Retina (tissue), 1 donor: ENCODE data around the gene CRISPLD2.

Experiments
- DNase-seq: peaks from one replicate; pipeline ENCODE4 v3.0.0-alpha.2; 2016

CRISPLD2 gene

DNA sequence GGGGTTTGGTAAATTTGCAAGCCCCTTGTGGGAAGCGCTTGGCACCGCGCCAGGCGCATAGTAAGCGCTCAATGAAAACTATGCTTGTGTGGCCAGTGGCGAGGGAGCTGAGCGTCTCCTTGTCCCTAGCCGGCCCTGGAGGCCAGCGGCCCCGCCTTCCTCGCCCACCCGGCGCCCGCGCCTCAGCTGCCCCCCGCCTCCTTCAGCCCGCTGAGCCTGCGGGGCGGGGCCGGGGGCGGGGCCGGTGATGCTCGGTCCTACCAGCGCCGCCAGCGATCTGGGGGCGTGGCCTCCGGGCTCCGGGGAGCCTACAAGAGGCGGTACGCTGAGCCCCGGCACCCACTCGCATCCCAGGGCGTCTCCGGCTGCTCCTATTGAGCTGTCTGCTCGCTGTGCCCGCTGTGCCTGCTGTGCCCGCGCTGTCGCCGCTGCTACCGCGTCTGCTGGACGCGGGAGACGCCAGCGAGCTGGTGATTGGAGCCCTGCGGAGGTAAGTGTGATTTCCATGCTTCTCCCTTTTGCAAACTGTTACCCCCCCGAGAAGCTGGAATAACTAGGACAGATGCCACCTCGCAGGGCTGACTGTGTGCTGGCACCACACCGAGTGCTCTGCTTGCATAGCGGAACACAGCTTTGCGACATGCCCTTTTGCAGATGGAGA lies at the start of gene CRISPLD2:
TSS of gene CRISPLD2 (plus strand) at position 342 of the 661 bp plus-strand sequence. CDS start 18,511 bp downstream, outside the sequence.
- DNase-seq = peak; percentile 94

DNA sequence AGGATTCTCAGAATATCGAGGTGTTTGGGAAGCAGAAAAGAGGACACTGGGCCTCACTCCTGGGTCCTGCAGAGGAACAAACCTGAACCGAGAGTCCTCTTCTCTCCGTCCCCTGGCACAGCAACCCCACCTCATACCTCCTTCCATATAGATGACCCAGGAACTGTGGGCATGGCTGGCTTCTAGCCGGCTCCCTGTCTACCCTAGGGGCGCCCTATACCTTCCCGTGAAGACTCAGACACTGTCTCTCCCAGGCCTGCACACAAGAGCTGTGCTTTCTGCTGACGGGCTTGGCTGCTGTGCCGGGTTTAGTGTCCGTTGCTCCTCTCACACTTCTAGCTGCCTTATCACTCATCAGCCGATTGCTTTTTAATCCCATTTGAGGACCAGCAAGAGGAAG lies 46.5 kb upstream of the CRISPLD2 start:
- no peak for DNase-seq

GRCh38 chr16:84774810-84775209 lies 45.0 kb upstream of the CRISPLD2 start:
- no peak for DNase-seq

DNA sequence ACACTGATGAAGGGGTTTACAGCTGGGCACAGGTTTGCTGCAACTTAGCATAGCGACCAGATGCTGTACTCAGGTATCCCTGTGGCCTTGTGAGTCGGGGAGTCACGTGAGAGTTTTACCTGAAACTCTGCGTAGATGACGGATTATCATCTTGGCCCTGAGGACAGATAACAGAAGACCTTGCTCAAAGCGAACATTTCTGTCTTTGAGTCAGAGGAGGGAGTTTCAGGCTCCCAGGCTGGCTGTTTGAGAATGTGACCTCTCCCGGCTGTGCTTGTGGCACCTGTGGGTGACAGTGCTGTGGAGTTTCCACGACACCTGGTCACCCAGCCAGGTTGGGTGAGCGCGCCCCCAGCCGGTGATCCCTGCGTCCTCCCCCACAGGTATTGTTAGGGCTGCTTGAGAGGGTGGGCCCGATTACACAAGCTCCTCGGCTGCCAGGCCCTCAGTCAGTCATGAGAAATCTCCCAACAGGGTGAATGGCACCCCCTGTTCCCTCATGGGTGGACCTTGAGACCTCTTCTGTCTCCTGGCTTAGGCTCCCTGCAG lies 44.4 kb upstream of the CRISPLD2 start:
- DNase-seq = no peak

- DNase-seq = no peak
Measured at GRCh38 chr16:84777435-84777834, 42.4 kb upstream of the CRISPLD2 start.

DNA sequence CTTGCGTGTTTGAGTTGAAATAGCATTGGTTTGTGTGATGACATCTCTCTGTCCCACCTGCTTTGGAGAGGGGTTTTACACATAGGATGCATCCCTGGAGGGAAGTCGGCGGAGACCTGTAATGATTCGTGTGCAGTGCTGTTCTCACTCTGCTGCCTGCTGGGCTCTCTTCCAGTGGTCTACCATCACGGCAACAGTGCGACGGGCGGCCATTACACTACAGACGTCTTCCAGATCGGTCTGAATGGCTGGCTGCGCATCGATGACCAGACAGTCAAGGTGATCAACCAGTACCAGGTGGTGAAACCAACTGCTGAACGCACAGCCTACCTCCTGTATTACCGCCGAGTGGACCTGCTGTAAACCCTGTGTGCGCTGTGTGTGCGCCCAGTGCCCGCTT lies 41.1 kb upstream of the CRISPLD2 start:
- DNase-seq = no peak

GRCh38 chr16:84780063-84780462 lies 39.7 kb upstream of the CRISPLD2 start:
- no peak for DNase-seq

- no peak for DNase-seq
Measured at GRCh38 chr16:84780544-84781376, 39.0 kb upstream of the CRISPLD2 start.

GRCh38 chr16:84782846-84783245 lies 36.9 kb upstream of the CRISPLD2 start:
- DNase-seq = no peak

DNA sequence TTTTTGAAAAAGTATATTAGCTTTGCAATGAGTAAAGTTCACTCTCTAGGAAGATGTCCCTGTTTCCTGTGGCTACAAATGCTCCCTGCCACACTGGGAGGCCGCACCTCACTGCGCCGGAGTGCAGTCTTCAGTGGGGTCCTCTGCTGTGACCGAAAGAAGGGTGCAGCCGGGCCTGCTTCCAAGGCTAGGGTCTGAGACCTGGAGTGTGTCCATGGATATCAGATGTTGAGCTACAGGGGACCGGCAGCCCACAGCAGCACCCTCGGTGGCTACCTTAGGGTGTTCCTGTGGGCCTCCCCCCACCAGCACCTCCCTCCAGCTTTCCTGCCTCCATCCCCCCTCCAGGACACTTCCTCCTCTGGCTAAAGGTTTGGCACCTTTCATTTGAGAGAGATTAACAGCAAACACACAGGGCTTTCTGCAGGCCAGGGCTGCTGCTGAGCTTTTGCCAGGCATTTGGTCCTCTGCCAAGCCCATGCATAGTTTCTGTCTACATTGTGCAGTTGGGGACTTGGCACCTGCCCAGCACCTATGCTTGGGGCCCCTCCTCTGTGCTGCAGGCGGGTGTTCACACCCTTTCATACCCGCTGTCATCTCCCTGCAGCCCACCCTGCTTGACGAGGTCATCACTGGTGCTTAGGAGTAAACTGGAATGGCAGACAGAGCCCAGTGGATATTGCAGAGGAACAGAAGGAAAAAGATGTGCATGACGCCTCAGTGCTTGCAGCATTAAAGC lies 33.8 kb upstream of the CRISPLD2 start:
- no peak for DNase-seq

DNA sequence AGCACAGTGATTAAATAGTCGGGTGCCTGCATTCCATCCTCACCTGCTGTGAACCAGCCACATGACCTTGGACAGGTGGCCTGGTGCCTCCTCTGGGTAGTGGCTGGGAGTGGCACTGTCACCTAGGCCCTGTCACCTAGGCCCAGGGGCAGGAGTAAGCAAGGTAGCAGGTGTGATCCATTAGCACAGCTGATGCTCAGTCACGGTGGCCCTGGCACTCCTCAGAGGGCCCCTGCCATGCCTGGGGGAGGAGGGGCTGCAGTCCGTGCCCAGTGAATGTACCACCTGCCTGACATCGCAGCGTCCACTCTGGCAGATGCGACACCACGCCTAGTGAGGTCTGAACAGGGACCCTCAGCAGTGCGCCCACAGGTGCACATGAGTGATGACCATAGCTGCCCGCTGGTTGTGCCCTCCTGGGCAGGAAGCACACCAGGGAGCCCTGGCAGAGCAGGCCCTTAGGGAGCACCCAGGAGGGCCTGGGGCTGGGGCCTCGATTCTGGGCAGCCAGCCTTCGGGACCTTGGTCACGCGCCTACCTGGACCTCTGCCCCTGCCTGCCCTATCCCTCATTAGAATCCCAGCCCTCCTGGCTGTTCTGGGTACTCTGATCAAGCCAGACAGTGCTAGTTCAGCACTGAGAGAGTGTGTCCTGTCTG lies 33.1 kb upstream of the CRISPLD2 start:
- DNase-seq = no peak

DNA sequence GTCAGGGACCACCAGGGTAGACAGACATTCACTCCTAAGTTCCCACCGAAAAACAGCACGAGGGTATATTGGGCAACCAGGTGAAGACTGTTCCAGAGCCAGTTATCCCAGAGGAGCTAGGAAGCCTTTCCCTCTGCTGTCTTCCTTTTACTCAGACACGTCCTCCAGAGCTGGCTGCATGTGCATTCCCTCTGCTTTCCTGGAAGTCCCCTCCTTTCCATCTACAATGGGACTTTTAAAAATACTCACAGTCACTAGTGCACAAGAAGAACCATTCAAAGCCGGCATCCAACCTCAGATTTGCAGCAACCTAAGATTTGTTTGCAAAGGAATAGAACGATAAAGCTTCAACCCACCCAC lies 32.5 kb upstream of the CRISPLD2 start:
- no peak for DNase-seq

DNA sequence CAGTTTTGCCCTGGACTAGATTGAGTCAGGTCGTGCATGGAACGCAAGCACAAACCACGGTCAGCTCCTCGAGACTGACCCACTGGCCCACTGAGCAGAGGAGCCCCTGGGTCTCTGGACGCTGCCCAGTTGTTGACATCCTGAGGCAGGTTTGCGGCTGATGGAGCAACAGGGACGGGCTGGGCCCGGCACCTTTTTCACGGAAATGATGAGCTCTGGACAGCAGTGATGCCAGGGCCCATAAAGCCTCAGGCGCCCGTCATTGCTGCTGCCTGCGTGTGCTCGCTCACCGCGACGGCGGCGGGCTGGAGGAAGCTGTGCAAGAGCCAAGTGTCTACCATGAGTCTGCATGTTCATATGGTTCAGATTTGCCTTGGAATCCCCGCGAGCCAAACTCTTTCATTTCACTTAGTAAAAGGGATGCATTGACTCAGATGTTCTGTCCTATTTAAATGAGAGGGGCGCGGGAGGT lies 30.8 kb upstream of the CRISPLD2 start:
- no peak for DNase-seq

- no peak for DNase-seq
Measured at GRCh38 chr16:84789431-84789830, 30.4 kb upstream of the CRISPLD2 start.

DNA sequence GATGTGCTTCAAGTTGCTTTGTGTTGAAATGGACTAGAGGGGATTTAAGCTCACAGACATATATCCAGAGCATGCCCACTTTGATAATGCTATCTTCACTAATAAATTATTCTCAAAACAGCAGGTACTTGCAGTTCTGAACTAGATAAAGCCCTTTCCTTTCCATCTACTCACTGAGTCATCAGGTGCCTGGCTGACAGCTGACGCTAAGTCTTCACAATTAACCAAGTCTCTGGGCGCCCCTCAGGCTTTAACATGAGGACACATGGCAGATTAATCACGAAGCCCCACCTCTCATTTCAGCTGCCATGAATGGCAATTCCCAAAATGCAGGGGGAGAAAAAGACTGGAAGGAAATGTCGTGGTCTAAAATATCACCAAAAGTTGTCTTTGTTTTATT lies 29.5 kb upstream of the CRISPLD2 start:
- DNase-seq = no peak

DNA sequence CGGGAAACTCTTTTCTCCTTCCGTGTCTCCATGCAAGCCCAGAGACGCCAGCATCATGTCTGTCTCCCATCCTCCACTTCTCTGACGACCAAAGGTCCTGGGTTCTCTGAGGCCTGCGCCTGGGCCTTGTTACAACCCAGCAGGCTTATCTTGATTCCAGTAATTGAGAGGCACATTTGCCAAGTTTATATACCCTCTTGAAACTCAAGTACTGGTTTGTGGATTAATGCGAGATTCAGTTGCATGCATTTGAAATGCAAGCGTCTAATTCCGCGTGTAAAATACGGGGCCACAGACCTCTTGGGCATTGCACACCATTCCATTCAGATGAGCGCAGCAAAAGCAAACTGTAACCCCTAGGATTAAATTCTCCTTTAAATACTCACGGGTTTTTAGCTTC lies 28.7 kb upstream of the CRISPLD2 start:
- DNase-seq = no peak

GRCh38 chr16:84791501-84791900 lies 28.3 kb upstream of the CRISPLD2 start:
- DNase-seq = no peak

GRCh38 chr16:84794186-84794585 lies 25.6 kb upstream of the CRISPLD2 start:
- no peak for DNase-seq

GRCh38 chr16:84794626-84795025 lies 25.2 kb upstream of the CRISPLD2 start:
- DNase-seq = no peak

GRCh38 chr16:84795329-84796053 lies 24.3 kb upstream of the CRISPLD2 start:
- DNase-seq = no peak

GRCh38 chr16:84800158-84800978 lies 19.4 kb upstream of the CRISPLD2 start:
- DNase-seq = no peak
